HG03342 (cell line): ENCODE results near the gene BICD1.

ENCODE experiments used
- ATAC-seq: cut with Tn5 transposase; IDR thresholded peaks from one replicate; pipeline ENCODE4 v1.9.1; 2021; ENCODE audit warnings: mild to moderate bottlenecking, moderate library complexity; ENCODE audit not compliant: unreplicated experiment

BICD1 gene

GRCh38 chr12:32398181-32398580 is 291.5 kb downstream of the BICD1 start:
- no peak for ATAC-seq

DNA sequence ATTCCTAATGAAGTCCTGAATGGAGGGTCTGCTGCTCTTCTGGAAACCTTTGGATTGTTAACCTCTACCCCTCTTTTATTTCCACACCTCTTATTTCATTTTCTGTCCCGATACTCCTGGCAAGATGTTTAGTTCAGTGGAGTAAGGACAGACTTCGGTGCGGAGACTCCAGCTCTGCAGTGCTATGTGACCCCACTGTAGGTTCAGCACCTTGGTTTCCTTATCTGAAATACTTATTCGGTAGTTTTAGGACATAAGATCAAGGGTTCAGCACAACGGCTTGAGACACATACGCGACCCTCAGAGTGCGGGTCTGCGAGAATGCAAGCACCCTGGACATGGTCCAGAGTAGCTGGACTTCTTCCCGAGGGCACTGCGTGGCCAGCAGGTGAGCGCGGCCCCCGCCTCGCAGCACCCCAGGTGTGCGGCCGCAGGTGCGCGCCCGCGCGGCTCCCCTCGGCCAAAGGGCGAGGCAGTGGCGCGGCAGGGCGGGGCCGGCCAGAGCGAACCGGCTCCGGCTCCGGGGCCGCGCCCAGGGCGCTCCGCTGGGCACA is 292.2 kb downstream of the BICD1 start:
- no peak for ATAC-seq

DNA sequence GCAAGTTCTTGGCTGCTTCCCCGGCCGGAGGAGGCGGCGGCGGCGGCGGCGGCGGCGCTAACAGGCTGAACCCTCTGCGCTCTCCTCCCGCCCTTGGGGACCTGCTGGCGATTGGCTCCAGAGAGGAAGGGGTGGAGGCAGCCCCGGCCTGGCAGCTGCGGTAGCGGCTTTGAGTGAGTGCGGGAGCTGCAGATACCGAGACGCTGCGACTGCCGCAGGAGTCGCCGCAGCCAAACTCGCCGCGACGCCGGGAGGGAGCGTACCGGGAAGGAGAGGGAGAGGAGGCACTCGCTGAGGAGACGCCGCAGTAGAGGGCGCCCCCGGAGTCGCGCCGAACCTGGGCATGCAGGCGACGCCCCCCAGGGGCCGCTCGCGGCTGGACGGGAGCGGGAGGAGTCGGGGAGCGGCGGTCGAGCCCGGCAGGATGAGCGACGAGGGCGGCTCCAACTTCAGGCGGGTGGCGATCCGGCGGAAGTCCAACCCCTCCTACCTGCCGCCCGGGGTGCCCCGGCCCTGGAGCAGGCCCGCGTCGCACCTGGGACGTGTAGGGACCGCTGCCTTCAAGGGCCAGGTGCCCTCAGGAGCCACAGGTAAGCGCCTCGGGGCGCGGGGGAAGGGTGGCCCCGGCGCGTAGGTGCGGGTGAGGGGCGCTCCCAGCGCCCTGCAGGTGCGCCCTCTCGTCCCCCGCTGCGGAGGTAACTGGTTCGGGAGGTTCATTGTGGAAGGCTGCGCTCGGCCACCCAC is 292.9 kb downstream of the BICD1 start, which contains the start of gene FGD4:
FGD4 (plus strand) TSS at position 189 of the 744 bp plus-strand sequence.
- ATAC-seq = peak; percentile 85

- ATAC-seq = no peak
These were observed 293.5 kb downstream of the BICD1 start for GRCh38 chr12:32400114-32400672.

GRCh38 chr12:32400866-32401265 is 294.2 kb downstream of the BICD1 start:
- ATAC-seq = no peak

- no peak for ATAC-seq
These were observed 295.5 kb downstream of the BICD1 start for GRCh38 chr12:32402170-32402569.

GRCh38 chr12:32402946-32403345 is 296.3 kb downstream of the BICD1 start:
- ATAC-seq = no peak

DNA sequence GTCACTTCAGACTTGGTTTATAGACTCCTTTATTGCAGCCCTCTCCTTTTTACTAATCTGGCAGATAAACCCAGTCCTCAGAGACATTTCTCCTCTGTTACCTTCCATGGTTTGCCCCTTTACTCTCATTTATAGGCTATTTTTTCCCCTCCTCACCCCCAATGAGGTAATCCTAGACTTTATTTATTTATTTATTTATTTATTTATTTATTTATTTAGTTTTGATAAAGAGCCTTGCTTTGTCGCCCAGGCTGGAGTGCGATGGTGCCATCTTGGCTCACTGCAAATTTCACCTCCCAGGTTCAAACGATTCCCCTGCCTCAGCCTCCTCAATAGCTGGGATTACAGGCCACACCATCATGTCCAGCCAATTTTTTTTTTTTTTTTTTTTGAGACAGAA is 301.1 kb downstream of the BICD1 start:
- no peak for ATAC-seq

DNA sequence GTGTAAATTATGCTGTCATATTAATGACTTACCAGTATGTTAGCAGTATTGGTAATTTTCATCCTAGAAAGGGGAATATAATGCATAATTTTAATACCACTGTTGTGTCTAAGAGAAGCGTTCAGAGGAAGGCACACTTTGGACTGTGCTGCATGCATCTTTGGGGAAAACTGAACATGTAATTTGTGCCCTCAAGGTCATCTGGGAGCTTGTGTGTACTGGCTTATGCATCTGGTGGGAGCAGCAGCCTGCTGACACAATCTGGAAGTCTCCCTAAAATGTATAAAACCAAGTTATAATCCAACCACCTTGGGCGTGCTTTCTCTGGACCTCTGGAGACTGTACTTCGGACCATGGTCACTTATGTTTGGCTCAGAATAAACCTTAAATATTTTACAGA is 306.8 kb downstream of the BICD1 start:
- no peak for ATAC-seq

- no peak for ATAC-seq
These were observed 311.6 kb downstream of the BICD1 start for GRCh38 chr12:32418221-32418620.

DNA sequence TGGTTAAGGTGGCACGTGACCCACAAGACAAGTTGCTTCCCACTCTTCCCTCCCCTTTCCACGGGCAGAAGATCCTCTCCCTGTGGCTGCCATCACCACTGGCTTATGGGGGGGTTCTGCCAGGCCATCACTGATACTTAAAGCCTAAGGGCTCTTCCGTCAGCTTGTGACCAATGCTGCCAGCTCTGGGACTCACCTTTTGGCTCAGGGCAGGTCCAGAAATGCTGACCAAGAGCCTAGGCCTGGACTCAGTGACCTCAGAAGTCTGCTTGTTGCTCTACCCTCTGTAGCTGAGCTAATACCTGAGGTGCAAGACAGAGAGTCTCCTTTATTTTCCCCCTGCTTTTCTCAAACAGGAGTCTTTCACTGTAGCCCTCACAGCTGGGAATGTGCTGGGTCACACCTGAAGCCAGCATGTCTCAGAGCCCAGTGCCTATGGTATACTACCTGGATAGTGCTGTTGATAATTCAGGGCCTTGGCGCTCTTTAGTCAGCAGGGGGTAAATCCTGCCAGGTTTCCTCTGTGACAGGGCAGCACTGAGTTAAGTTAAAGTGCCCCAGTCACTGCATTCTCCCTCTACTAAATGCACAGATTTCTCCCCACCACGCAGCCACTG is 312.4 kb downstream of the BICD1 start:
- ATAC-seq = no peak

GRCh38 chr12:32419520-32419960 is 312.9 kb downstream of the BICD1 start:
- ATAC-seq = no peak

DNA sequence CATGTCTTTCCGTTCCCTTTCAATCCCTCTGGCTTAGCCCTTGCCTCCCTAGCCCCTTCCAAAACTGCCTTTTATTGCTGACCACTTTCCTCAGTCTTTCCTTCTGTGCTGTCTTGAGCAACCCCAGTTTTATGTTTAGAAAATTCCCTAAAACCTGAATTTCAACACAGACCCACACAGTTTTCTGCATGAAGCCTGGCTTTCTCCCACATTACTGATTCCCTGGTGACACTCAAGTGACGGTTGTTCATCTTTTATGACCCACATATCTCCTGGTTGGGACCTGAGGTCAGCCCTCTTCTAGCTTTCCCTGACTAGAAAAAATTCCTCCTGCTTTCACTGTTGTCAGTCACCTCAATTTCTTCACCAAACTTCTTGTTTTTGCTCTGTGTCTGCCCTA is 313.7 kb downstream of the BICD1 start:
- no peak for ATAC-seq

- ATAC-seq = no peak
These were observed 316.9 kb downstream of the BICD1 start for GRCh38 chr12:32423559-32423958.

DNA sequence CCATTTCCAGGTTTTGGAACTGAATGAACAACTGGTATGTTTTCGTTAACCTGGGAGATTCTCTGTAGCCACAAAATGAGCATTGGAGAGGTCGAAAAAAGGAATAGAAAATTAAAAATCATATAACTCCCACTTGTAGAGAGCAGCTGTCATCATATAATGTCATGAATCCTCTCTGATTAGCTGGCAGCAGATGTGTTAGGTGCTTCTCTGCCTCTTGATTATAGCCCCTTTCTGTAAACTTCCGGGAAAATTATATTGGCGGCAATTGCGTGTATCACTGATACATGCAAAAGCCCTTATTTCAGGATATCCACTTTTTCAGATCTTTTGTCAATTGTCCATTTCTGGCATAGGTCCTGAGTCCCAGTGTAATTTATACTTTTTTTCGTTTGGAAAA is 324.4 kb downstream of the BICD1 start:
- ATAC-seq = no peak
